Right lung (tissue), 10 donors: ENCODE data around the gene DCAF4L1. TPM values are rescaled to one million over a fixed set of nuclear protein-coding genes. Genes with fewer than 3 reads are reported as not detected.
A peak's percentile ranks its signal among the peaks of the same experiment; 100 is the strongest.

Experiments used
- DNase-seq, 2 donors: peaks; one replicate each; pipeline ENCODE4 v3.0.0-alpha.2; 2013
- long read RNA-seq, 8 donors: transcript quantifications; one replicate each; lab custom pipeline, GENCODE V29; 2026
- polyA plus RNA-seq, 5 donors: library from polyadenylated mRNA; unstranded; fragments of 120-200 nt; gene quantifications; one replicate each; pipeline versions ENCODE4 v1.2.1 to v1.2.3, GENCODE V29; 2013; ENCODE audit warnings: inconsistent platforms in 1 of 5, low replicate concordance in 1 of 5; ENCODE audit not compliant: insufficient read length in 5 of 5, insufficient read depth in 1 of 5

The DCAF4L1 gene
- under 1 TPM; 0.13 to 0.25 (median 0.21) TPM for polyA plus RNA-seq
- long read RNA-seq, donor 1, full-length matches to known transcripts: 2 of 2 reads
- long read RNA-seq, donor 1, partial matches to known transcripts: 0 of 2 reads
- long read RNA-seq, donor 1, other reads (novel, unspliced or antisense): 0 of 2 reads
- long read RNA-seq, donor 2: 0 reads
- long read RNA-seq, donor 3: 0 reads
- long read RNA-seq, donor 4: 0 reads
- long read RNA-seq, donor 5, full-length matches to known transcripts: 1 of 1 reads
- long read RNA-seq, donor 5, partial matches to known transcripts: 0 of 1 reads
- long read RNA-seq, donor 5, other reads (novel, unspliced or antisense): 0 of 1 reads
- long read RNA-seq, donor 6: 0 reads
- long read RNA-seq, donor 7: 0 reads
- long read RNA-seq, donor 8: 0 reads

- no peak for DNase-seq
Measured at GRCh38 chr4:41981456-41981855, at the start of gene DCAF4L1. Gene DCAF4L1, plus strand, starts transcription at chr4:41981756. Its CDS starts 37 bp downstream, at chr4:41981793.

GRCh38 chr4:41932988-41933387, 48.6 kb upstream of the DCAF4L1 start:
- DNase-seq: no peak

GRCh38 chr4:41933997-41934503, 47.5 kb upstream of the DCAF4L1 start:
- no peak for DNase-seq

GRCh38 chr4:41934514-41934900, 47.0 kb upstream of the DCAF4L1 start:
- no peak for DNase-seq

- DNase-seq: peak; percentile 83 to 86
Measured at GRCh38 chr4:41934901-41935651, 46.5 kb upstream of the DCAF4L1 start, which contains the start of gene TMEM33. Gene TMEM33, plus strand, starts transcription at chr4:41935429. Its CDS starts 56 bp downstream, at chr4:41935485.

- DNase-seq: no peak
Measured at GRCh38 chr4:41935652-41936021, 45.9 kb upstream of the DCAF4L1 start.

GRCh38 chr4:41939016-41939626, 42.4 kb upstream of the DCAF4L1 start:
- no peak for DNase-seq

- DNase-seq: no peak
Measured at GRCh38 chr4:41940834-41941233, 40.7 kb upstream of the DCAF4L1 start.

- peak; percentile 20 to 29 for DNase-seq
Measured at GRCh38 chr4:41943506-41943905, 38.0 kb upstream of the DCAF4L1 start.

GRCh38 chr4:41944089-41944488, 37.5 kb upstream of the DCAF4L1 start:
- no peak for DNase-seq

GRCh38 chr4:41949531-41949930, 32.0 kb upstream of the DCAF4L1 start:
- no peak for DNase-seq

GRCh38 chr4:41957634-41958033, 23.9 kb upstream of the DCAF4L1 start:
- DNase-seq: no peak

GRCh38 chr4:41963105-41963504, 18.5 kb upstream of the DCAF4L1 start:
- no peak for DNase-seq

GRCh38 chr4:41964401-41964800, 17.2 kb upstream of the DCAF4L1 start:
- no peak for DNase-seq

- DNase-seq: no peak
Measured at GRCh38 chr4:41967392-41967791, 14.2 kb upstream of the DCAF4L1 start.

GRCh38 chr4:41969671-41970070, 11.9 kb upstream of the DCAF4L1 start:
- no peak for DNase-seq

GRCh38 chr4:41975341-41975740, 6.2 kb upstream of the DCAF4L1 start:
- no peak for DNase-seq

- DNase-seq: no peak
Measured at GRCh38 chr4:41976775-41977516, 4.6 kb upstream of the DCAF4L1 start.

GRCh38 chr4:41977709-41978108, 3.8 kb upstream of the DCAF4L1 start:
- no peak for DNase-seq

- no peak for DNase-seq
Measured at GRCh38 chr4:41982716-41983115, 1.2 kb downstream of the DCAF4L1 start.

- no peak for DNase-seq
Measured at GRCh38 chr4:41985151-41985550, 3.6 kb downstream of the DCAF4L1 start.

GRCh38 chr4:41989994-41990364, 8.4 kb downstream of the DCAF4L1 start:
- DNase-seq: no peak
